GM12874 (cell line): ENCODE measurements around the gene GEMIN7.

Experiments used
- CTCF ChIP-seq: IDR thresholded peaks from 2 replicates; pipeline ENCODE4 v1.5.1; 2011; ENCODE audit warnings: low read depth, mild to moderate bottlenecking, control low read depth, low read length, moderate library complexity; ENCODE audit not compliant: insufficient read depth

The GEMIN7 gene

GRCh38 chr19:45140533-45140932 is 61.5 kb downstream of the GEMIN7 start:
- TF ChIP-seq CTCF: no peak
